HL-60 (cell line): Measurements from ENCODE around the gene DDR2.
"Not testable (repeated sequence)": the region's sequence is repeated elsewhere in the genome, so short reads cannot be mapped to it uniquely, and the experiment has no call there.

Experiments used
- CTCF ChIP-seq: IDR thresholded peaks from one replicate; pipeline ENCODE4 v1.5.1; 2011; ENCODE audit warnings: low read length, control low read depth, inconsistent platforms; ENCODE audit not compliant: insufficient read depth
- POLR2AphosphoS5 ChIP-seq: IDR thresholded peaks from 2 replicates; pipeline ENCODE4 v1.6.1; 2012; ENCODE audit warnings: low read depth
- REST ChIP-seq: IDR thresholded peaks from 2 replicates; pipeline ENCODE4 v1.6.1; 2012; ENCODE audit warnings: low read depth; ENCODE audit not compliant: insufficient replicate concordance

GRCh38 chr1:162790985-162791357 lies 158.7 kb downstream of the DDR2 start:
- not testable (repeated sequence) for TF ChIP-seq CTCF, REST, POLR2AphosphoS5
